SK-N-SH (cell line): ENCODE measurements around the gene TMEM245. TPM values are rescaled to one million over a fixed set of nuclear protein-coding genes. Genes with fewer than 3 reads are reported as not detected.

Source experiments
- CTCF ChIA-PET: fragments of 300-600, 350-600 bp; formaldehyde crosslinking; extraction: SDS; loops from one replicate; lab custom pipeline; 2021; lab: Yijun Ruan, JAX
- POLR2A ChIA-PET: fragments of 350-600 bp; sonication (Branson Sonifier 250); formaldehyde crosslinking; extraction: SDS; loops from one replicate; lab custom pipeline; 2020; ENCODE audit warnings: antibody characterized with exemption, inconsistent platforms; lab: Yijun Ruan, JAX
- DNase-seq: peaks from one replicate; pipeline ENCODE4 v3.0.0; 2012
- H2AFZ ChIP-seq: fragments of 200-600 bp; sonication (generic); 2 replicates; pipeline ENCODE4 v1.8.1; 2016; ENCODE audit warnings: antibody characterized with exemption, mild to moderate bottlenecking, low read depth
- H3F3A ChIP-seq: fragments of 200-600 bp; sonication (generic); replicated peaks from 2 replicates; pipeline ENCODE3; 2016; ENCODE audit warnings: antibody characterized with exemption, mild to moderate bottlenecking; ENCODE audit not compliant: insufficient read depth
- H3K27ac ChIP-seq, 2 experiments: fragments of 200-500 bp in 1 of 2; fragments of 200-600 bp in 1 of 2; sonication (Bioruptor generic) in 1 of 2; sonication (generic), shearing (Covaris generic) in 1 of 2; 2 replicates each; pipeline versions ENCODE4 v1.5.1 to v1.6.1; 2014 to 2016; ENCODE audit warnings: low read depth in 2 of 2, inconsistent platforms in 1 of 2, low read length in 1 of 2, mild to moderate bottlenecking in 1 of 2, mixed read lengths in 1 of 2
- H3K27me3 ChIP-seq: fragments of 200-600 bp; sonication (generic), shearing (Covaris generic); 2 replicates; pipeline ENCODE4 v1.6.1; 2016; ENCODE audit warnings: mixed run types; ENCODE audit not compliant: insufficient read depth
- H3K36me3 ChIP-seq, 2 experiments: fragments of 200-500 bp in 1 of 2; fragments of 200-600 bp in 1 of 2; sonication (Bioruptor generic) in 1 of 2; sonication (generic) in 1 of 2; replicated peaks in 1 of 2; 2 replicates each; pipeline versions ENCODE3 to v1.5.1; 2014 to 2016; ENCODE audit warnings: low read length in 1 of 2, mild to moderate bottlenecking in 1 of 2; ENCODE audit not compliant: insufficient read depth in 2 of 2, control insufficient read depth in 1 of 2
- H3K4me1 ChIP-seq, 2 experiments: fragments of 200-500 bp in 1 of 2; fragments of 200-600 bp in 1 of 2; sonication (Bioruptor generic) in 1 of 2; sonication (generic), shearing (Covaris generic) in 1 of 2; 2 replicates each; pipeline versions ENCODE4 v1.5.1 to v1.6.1; 2014 to 2016; ENCODE audit warnings: low read depth in 1 of 2, low read length in 1 of 2, mixed run types in 1 of 2; ENCODE audit not compliant: insufficient read depth in 2 of 2, control insufficient read depth in 1 of 2
- H3K4me2 ChIP-seq: fragments of 200-600 bp; sonication (generic), shearing (Covaris generic); 2 replicates; pipeline ENCODE4 v1.6.1; 2017; ENCODE audit warnings: mixed run types
- H3K4me3 ChIP-seq, 2 experiments: fragments of 200-500 bp in 1 of 2; fragments of 200-600 bp in 1 of 2; sonication (Bioruptor generic) in 1 of 2; sonication (generic), shearing (Covaris generic) in 1 of 2; 2 replicates each; pipeline versions ENCODE4 v1.5.1 to v1.8.1; 2014 to 2016; ENCODE audit warnings: low read depth in 2 of 2, inconsistent platforms in 1 of 2, low read length in 1 of 2, mild to moderate bottlenecking in 1 of 2, mixed read lengths in 1 of 2, moderate library complexity in 1 of 2
- H3K79me2 ChIP-seq: fragments of 200-600 bp; sonication (generic); 2 replicates; pipeline ENCODE4 v1.8.1; 2017; ENCODE audit warnings: mild to moderate bottlenecking; ENCODE audit not compliant: insufficient read depth
- H3K9ac ChIP-seq: fragments of 200-600 bp; sonication (generic); 2 replicates; pipeline ENCODE4 v1.6.1; 2017; ENCODE audit warnings: mixed run types
- H3K9me2 ChIP-seq: fragments of 200-600 bp; sonication (generic); 2 replicates; pipeline ENCODE4 v1.6.1; 2017; ENCODE audit warnings: mixed run types
- H3K9me3 ChIP-seq: fragments of 200-600 bp; sonication (generic); 2 replicates; pipeline ENCODE4 v1.6.1; 2017; ENCODE audit warnings: mixed run types, mild to moderate bottlenecking, moderate library complexity
- H4K20me1 ChIP-seq: fragments of 200-600 bp; sonication (generic); 2 replicates; pipeline ENCODE4 v1.6.1; 2017; ENCODE audit warnings: mild to moderate bottlenecking, mixed run types; ENCODE audit not compliant: insufficient read depth
- CHD2 ChIP-seq: fragments of 150-350 bp; IDR thresholded peaks from 2 replicates; pipeline ENCODE4 v1.6.1; 2018; ENCODE audit warnings: low read length; ENCODE audit not compliant: partially characterized antibody
- FOSL2 ChIP-seq: IDR thresholded peaks from 2 replicates; pipeline ENCODE4 v1.4.0; 2012; ENCODE audit warnings: low read depth, mild to moderate bottlenecking, moderate library complexity, borderline replicate concordance
- GABPA ChIP-seq: IDR thresholded peaks from 2 replicates; pipeline ENCODE4 v1.4.0; 2012; ENCODE audit warnings: low read depth, mild to moderate bottlenecking
- NFIC ChIP-seq: IDR thresholded peaks from 2 replicates; pipeline ENCODE4 v1.4.0; 2012; ENCODE audit warnings: borderline replicate concordance
- POLR2AphosphoS5 ChIP-seq: IDR thresholded peaks from 2 replicates; pipeline ENCODE4 v1.6.1; 2012; ENCODE audit warnings: low read depth, low read length
- TAF1 ChIP-seq: IDR thresholded peaks from 2 replicates; pipeline ENCODE4 v1.6.1; 2012; ENCODE audit warnings: low read depth, mild to moderate bottlenecking, low read length, moderate library complexity, borderline replicate concordance
- TCF12 ChIP-seq: IDR thresholded peaks from 2 replicates; pipeline ENCODE4 v1.4.0; 2012
- YY1 ChIP-seq: IDR thresholded peaks from 2 replicates; pipeline ENCODE4 v1.4.0; 2012; ENCODE audit warnings: low read depth, mild to moderate bottlenecking
- WGBS: methylation state at CpG from one replicate; pipeline ENCODE4 v1.1.6; 2017; ENCODE audit warnings: low lambda C conversion rate; 5-methylcytosine and 5-hydroxymethylcytosine counted together
- polyA plus RNA-seq, 3 experiments: library from polyadenylated mRNA; depleted of rRNA; stranded (reverse); fragments of >200 nt; gene quantifications; 2 replicates each; pipeline ENCODE4 v1.2.3, GENCODE V29; 2012
- TF ChIP-seq, protein P1 (sequence below): fragments of 150-350 bp; IDR thresholded peaks from 2 replicates; pipeline ENCODE4 v1.6.1; 2017; ENCODE audit warnings: antibody characterized with exemption, low read length, low read depth, borderline replicate concordance
- TF ChIP-seq, protein P2 (sequence below): fragments of 200-600 bp; sonication (generic); IDR thresholded peaks from 2 replicates; pipeline ENCODE4 v1.6.1; 2017; ENCODE audit warnings: antibody characterized with exemption, mild to moderate bottlenecking, moderate library complexity
- TF ChIP-seq, protein P3 (sequence below): IDR thresholded peaks from 2 replicates; pipeline ENCODE4 v1.4.0; 2012; ENCODE audit warnings: low read depth
- TF ChIP-seq, protein P4 (sequence below): IDR thresholded peaks from 2 replicates; pipeline ENCODE4 v1.6.1; 2012; ENCODE audit warnings: mild to moderate bottlenecking, low read depth, low read length, moderate library complexity

Gene TMEM245
- polyA plus RNA-seq, 1 of the 3 experiments (the other 2 are of a cell fraction), result 17.5 TPM

DNA sequence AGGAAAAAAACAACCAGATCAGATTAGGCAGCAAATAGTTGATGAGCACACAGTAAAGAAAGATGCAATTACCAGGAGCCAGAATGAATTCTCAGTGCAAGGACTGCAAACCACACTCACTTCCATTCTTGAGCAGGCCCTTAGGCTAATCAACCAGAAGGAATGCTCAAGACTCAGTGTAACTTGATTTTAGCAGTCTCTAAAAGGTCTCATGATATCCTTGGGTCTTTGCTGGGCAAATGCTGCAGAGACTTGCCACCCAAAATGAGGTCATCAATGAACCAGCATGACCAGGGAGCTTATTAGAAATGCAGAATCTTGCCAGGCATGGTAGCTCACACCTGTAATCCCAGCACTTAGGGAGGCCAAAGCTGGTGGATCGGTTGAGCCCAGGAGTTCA is 20.1 kb upstream of the TMEM245 start:
- Histone ChIP-seq H3K9me2 (no peaks in the 10 kb centered on the region), H3F3A (no peaks in the 10 kb centered on the region), H3K9ac (no peak overlapping the region), H3K4me1 (peaks cover 0 to 3% of the 10 kb centered on the region in 2 experiments; a peak in 1 of 4 replicates), H3K79me2 (no peaks in the 10 kb centered on the region), H3K9me3 (no peaks in the 10 kb centered on the region), H4K20me1 (no peaks in the 10 kb centered on the region), H3K27ac (no peak overlapping the region), H3K4me2 (no peak overlapping the region), H2AFZ (no peak overlapping the region), H3K4me3 (no peak overlapping the region), H3K27me3 (no peaks in the 10 kb centered on the region), H3K36me3 (no peaks in the 10 kb centered on the region)
- ChIA-PET CTCF (interaction anchor here (0.6 to 1.0 kb wide), 2 partner anchors 20 to 59 kb away, joined by 3 to 4 read pairs; no protein-coding TSS in a partner anchor), POLR2A (no interaction called here)
- 100% methylated on average over 1 of the region's 1 CpG for WGBS
- TF ChIP-seq FOSL2, result no peak
- TF ChIP-seq, protein P1, sequence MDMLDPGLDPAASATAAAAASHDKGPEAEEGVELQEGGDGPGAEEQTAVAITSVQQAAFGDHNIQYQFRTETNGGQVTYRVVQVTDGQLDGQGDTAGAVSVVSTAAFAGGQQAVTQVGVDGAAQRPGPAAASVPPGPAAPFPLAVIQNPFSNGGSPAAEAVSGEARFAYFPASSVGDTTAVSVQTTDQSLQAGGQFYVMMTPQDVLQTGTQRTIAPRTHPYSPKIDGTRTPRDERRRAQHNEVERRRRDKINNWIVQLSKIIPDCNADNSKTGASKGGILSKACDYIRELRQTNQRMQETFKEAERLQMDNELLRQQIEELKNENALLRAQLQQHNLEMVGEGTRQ, result no peak
- TF ChIP-seq POLR2AphosphoS5, result no peak
- TF ChIP-seq NFIC, result no peak
- TF ChIP-seq, protein P2, sequence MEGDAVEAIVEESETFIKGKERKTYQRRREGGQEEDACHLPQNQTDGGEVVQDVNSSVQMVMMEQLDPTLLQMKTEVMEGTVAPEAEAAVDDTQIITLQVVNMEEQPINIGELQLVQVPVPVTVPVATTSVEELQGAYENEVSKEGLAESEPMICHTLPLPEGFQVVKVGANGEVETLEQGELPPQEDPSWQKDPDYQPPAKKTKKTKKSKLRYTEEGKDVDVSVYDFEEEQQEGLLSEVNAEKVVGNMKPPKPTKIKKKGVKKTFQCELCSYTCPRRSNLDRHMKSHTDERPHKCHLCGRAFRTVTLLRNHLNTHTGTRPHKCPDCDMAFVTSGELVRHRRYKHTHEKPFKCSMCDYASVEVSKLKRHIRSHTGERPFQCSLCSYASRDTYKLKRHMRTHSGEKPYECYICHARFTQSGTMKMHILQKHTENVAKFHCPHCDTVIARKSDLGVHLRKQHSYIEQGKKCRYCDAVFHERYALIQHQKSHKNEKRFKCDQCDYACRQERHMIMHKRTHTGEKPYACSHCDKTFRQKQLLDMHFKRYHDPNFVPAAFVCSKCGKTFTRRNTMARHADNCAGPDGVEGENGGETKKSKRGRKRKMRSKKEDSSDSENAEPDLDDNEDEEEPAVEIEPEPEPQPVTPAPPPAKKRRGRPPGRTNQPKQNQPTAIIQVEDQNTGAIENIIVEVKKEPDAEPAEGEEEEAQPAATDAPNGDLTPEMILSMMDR, result no peak
- no peak for TF ChIP-seq CHD2
- no peak for TF ChIP-seq TCF12
- TF ChIP-seq YY1, result no peak
- TF ChIP-seq, protein P3, sequence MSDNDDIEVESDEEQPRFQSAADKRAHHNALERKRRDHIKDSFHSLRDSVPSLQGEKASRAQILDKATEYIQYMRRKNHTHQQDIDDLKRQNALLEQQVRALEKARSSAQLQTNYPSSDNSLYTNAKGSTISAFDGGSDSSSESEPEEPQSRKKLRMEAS, result no peak
- no peak for TF ChIP-seq GABPA
- TF ChIP-seq, protein P4, sequence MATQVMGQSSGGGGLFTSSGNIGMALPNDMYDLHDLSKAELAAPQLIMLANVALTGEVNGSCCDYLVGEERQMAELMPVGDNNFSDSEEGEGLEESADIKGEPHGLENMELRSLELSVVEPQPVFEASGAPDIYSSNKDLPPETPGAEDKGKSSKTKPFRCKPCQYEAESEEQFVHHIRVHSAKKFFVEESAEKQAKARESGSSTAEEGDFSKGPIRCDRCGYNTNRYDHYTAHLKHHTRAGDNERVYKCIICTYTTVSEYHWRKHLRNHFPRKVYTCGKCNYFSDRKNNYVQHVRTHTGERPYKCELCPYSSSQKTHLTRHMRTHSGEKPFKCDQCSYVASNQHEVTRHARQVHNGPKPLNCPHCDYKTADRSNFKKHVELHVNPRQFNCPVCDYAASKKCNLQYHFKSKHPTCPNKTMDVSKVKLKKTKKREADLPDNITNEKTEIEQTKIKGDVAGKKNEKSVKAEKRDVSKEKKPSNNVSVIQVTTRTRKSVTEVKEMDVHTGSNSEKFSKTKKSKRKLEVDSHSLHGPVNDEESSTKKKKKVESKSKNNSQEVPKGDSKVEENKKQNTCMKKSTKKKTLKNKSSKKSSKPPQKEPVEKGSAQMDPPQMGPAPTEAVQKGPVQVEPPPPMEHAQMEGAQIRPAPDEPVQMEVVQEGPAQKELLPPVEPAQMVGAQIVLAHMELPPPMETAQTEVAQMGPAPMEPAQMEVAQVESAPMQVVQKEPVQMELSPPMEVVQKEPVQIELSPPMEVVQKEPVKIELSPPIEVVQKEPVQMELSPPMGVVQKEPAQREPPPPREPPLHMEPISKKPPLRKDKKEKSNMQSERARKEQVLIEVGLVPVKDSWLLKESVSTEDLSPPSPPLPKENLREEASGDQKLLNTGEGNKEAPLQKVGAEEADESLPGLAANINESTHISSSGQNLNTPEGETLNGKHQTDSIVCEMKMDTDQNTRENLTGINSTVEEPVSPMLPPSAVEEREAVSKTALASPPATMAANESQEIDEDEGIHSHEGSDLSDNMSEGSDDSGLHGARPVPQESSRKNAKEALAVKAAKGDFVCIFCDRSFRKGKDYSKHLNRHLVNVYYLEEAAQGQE, result no peak
- TF ChIP-seq TAF1, result no peak
- no peak for DNase-seq
